ENCODE results near the gene PDP2. TPM values are rescaled to one million over a fixed set of nuclear protein-coding genes. Genes with fewer than 3 reads are reported as not detected.

PDP2 gene
- total RNA-seq, 2 experiments from 2014 or later = 13.8 to 29.2 TPM

DNA sequence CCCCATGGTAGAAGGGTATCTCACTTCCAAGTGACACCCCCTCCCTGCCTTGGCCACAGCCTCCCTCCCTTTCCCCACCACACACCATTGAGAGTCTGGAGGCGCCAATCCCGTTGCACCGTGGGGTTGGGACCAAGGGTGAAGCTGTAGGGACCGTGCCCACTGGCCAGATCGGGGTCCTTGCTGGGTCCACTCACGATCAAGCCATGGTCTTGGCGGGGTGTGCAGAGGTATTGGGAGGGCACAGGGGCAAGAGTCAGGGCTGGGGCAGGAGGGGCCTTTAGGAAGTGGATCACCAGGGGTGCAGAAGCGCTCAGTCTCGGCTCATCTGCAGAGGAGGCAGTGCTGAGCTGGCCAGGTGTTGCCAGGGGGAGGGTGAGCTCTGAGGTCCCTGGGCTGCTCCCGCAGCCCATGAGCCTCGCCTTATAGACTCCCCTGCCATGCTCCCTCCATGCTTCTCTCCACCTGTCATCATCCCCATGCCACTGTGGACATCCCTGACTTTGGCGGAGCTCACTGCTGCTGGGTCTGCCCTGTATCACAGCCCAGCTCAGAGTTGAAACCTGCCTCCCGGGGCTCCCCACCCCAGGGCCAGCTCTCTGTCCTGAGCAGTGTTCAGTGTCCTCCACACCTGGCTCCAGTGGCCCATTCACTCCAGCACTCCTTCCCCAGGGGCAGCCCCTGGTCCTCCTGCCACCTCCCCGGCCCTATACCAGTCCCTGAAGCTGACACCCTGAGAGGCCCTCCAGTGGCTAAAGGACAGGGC, 30.0 kb downstream of the PDP2 start:
- no peaks in the 10 kb centered on the region for H3K9me3 ChIP-seq (ENCODE audit: low read length)
- no peaks in the 10 kb centered on the region for H3K4me1 ChIP-seq (ENCODE audit: insufficient read depth, low read length, poor library complexity, severe bottlenecking)
- ChIA-PET CTCF (ENCODE audit: unreplicated experiment) (interaction anchor here (0.5 kb wide), 1 partner anchor 302 kb away, joined by 3 read pairs; no protein-coding TSS in a partner anchor), POLR2A (interaction anchor here (0.8 kb wide), 1 partner anchor 12 kb away, joined by 3 read pairs; no protein-coding TSS in a partner anchor)
- H2AFZ ChIP-seq (ENCODE audit: low read length) = no peak overlapping the region
- BruUV-seq (replicated peaks) = no TSS peak
- H3K27ac ChIP-seq (ENCODE audit: low read depth, low read length, poor library complexity, severe bottlenecking) = no peak overlapping the region
- no peak for DNase-seq (ENCODE audit: low spot score)
- intact Hi-C loops (cut with micrococcal nuclease; ENCODE audit: unreplicated experiment) = no loop called here
- no peaks in the 10 kb centered on the region for H3K9me2 ChIP-seq (ENCODE audit: insufficient read depth, low read length)
- no peaks in the 10 kb centered on the region for H4K20me1 ChIP-seq (ENCODE audit: insufficient read depth, low read length)
- H3K4me2 ChIP-seq (ENCODE audit: low read length) = no peak overlapping the region
- TF ChIP-seq CTCF (conservative IDR thresholded peaks at IDR 0.05; ENCODE audit: low read length) = no peak
- no peaks in the 10 kb centered on the region for H3K36me3 ChIP-seq (ENCODE audit: insufficient read depth, low read length)
- H3K4me3 ChIP-seq (ENCODE audit: low read depth, low read length, poor library complexity, severe bottlenecking) = no peak overlapping the region
- H3K79me2 ChIP-seq (ENCODE audit: insufficient read depth, low read depth, low read length) = no peaks in the 10 kb centered on the region

DNA sequence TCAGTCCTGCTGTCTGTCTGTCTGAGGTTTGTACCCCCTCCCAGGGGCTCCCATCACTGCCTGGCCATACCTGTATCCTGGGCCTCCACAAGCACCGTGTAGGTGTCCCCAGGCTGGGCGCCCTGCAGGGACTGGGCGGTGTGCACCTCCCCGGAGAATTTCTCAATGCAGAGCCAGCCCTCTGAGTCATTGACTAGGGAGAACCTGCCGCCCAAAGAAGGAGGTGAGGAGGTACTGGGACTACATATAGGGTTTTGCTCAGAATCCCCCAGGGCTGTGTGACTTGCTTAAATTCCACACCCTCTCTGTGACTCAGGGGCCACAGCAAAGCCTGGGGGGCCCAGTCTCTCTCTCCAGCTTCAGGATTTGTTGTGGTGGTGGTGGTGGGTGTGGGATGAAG, 30.8 kb downstream of the PDP2 start:
- BruUV-seq (replicated peaks) = no TSS peak
- no peaks in the 10 kb centered on the region for H4K20me1 ChIP-seq (ENCODE audit: insufficient read depth, low read length)
- no peak overlapping the region for H3K27ac ChIP-seq (ENCODE audit: low read depth, low read length, poor library complexity, severe bottlenecking)
- H3K4me1 ChIP-seq (ENCODE audit: insufficient read depth, low read length, poor library complexity, severe bottlenecking) = no peaks in the 10 kb centered on the region
- H2AFZ ChIP-seq (ENCODE audit: low read length) = no peak overlapping the region
- CTCF ChIA-PET (ENCODE audit: unreplicated experiment) = interaction anchor here (0.6 kb wide), 1 partner anchor 9 kb away, joined by 5 read pairs; no protein-coding TSS in a partner anchor
- DNase-seq (ENCODE audit: low spot score) = no peak
- POLR2A ChIA-PET = no interaction called here
- no peaks in the 10 kb centered on the region for H3K36me3 ChIP-seq (ENCODE audit: insufficient read depth, low read length)
- no peak for TF ChIP-seq CTCF (conservative IDR thresholded peaks at IDR 0.05; ENCODE audit: low read length)
- no peak for TF ChIP-seq EZH2phosphoT487 (IDR thresholded peaks at IDR 0.05; ENCODE audit: borderline replicate concordance, low read depth, low read length)
- no peaks in the 10 kb centered on the region for H3K9me2 ChIP-seq (ENCODE audit: insufficient read depth, low read length)
- no peaks in the 10 kb centered on the region for H3K79me2 ChIP-seq (ENCODE audit: insufficient read depth, low read depth, low read length)
- no peaks in the 10 kb centered on the region for H3K9me3 ChIP-seq (ENCODE audit: low read length)
- no peak overlapping the region for H3K4me2 ChIP-seq (ENCODE audit: low read length)
- H3K4me3 ChIP-seq (ENCODE audit: low read depth, low read length, poor library complexity, severe bottlenecking) = no peak overlapping the region
- intact Hi-C loops (cut with micrococcal nuclease; ENCODE audit: unreplicated experiment) = no loop called here

DNA sequence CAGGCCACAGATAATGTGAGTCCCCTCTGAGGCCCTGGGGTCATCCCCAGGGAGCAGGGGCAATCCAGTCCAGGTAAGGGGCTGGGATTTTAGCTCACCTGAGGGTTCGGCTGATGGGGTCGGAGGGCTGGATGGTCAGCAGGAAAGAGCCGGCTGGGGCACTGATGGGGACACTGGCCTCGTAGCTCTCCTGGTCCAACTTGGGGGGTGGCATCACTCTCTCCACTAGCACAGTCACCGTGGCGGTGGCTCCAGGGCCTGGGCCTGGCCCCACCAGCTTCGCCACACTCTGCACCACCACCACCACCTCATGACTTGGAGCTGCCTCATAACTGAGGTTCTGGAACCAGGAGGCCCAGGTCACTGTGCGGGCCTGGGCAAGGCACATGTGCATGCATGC, 31.5 kb downstream of the PDP2 start:
- intact Hi-C loops (cut with micrococcal nuclease; ENCODE audit: unreplicated experiment) = no loop called here
- Histone ChIP-seq H3K36me3 (ENCODE audit: insufficient read depth, low read length) (no peaks in the 10 kb centered on the region), H3K27ac (ENCODE audit: low read depth, low read length, poor library complexity, severe bottlenecking) (no peak overlapping the region), H3K79me2 (ENCODE audit: insufficient read depth, low read depth, low read length) (no peaks in the 10 kb centered on the region), H2AFZ (ENCODE audit: low read length) (no peak overlapping the region), H3K4me2 (ENCODE audit: low read length) (no peak overlapping the region), H4K20me1 (ENCODE audit: insufficient read depth, low read length) (no peaks in the 10 kb centered on the region), H3K9me3 (ENCODE audit: low read length) (no peaks in the 10 kb centered on the region), H3K4me1 (ENCODE audit: insufficient read depth, low read length, poor library complexity, severe bottlenecking) (no peaks in the 10 kb centered on the region), H3K9me2 (ENCODE audit: insufficient read depth, low read length) (no peaks in the 10 kb centered on the region), H3K4me3 (ENCODE audit: low read depth, low read length, poor library complexity, severe bottlenecking) (no peak overlapping the region)
- no TSS peak for BruUV-seq (replicated peaks)
- CTCF ChIA-PET (ENCODE audit: unreplicated experiment) = interaction anchor here (0.6 kb wide), 1 partner anchor 9 kb away, joined by 5 read pairs; no protein-coding TSS in a partner anchor
- no peak for DNase-seq (ENCODE audit: low spot score)
- POLR2A ChIA-PET = no interaction called here
- TF ChIP-seq CTCF (conservative IDR thresholded peaks at IDR 0.05; ENCODE audit: low read length) = no peak
- no peak for TF ChIP-seq EZH2phosphoT487 (IDR thresholded peaks at IDR 0.05; ENCODE audit: borderline replicate concordance, low read depth, low read length)

All from OCI-LY7 (cell line).